Liver (tissue), 9 donors: Measurements from ENCODE around the gene TIGD7. TPM values are rescaled to one million over a fixed set of nuclear protein-coding genes. Genes with fewer than 3 reads are reported as not detected.

Source experiments
- DNase-seq: peaks from one replicate; pipeline ENCODE4 v3.0.0-alpha.2; 2017; ENCODE audit warnings: low spot score
- H3K27ac ChIP-seq, 2 donors: one replicate each; pipeline ENCODE4 v1.7.0; 2013; ENCODE audit warnings: inconsistent platforms in 2 of 2, low read length in 2 of 2, control low read depth in 1 of 2, low read depth in 1 of 2, mild to moderate bottlenecking in 1 of 2
- H3K27me3 ChIP-seq, 4 donors: one replicate each; pipeline versions ENCODE4 v1.6.1 to v1.7.0; 2013; ENCODE audit warnings: low read length in 3 of 4, inconsistent platforms in 1 of 4, mild to moderate bottlenecking in 1 of 4, moderate library complexity in 1 of 4; ENCODE audit not compliant: control insufficient read depth in 4 of 4, insufficient read depth in 4 of 4
- H3K36me3 ChIP-seq, 4 donors: one replicate each; pipeline versions ENCODE4 v1.6.1 to v1.7.0; 2013; ENCODE audit warnings: low read length in 3 of 4, mild to moderate bottlenecking in 3 of 4, low read depth in 1 of 4, moderate library complexity in 1 of 4; ENCODE audit not compliant: control insufficient read depth in 4 of 4, insufficient read depth in 3 of 4
- H3K4me1 ChIP-seq, 4 donors: one replicate each; pipeline versions ENCODE4 v1.6.1 to v1.7.0; 2013; ENCODE audit warnings: low read length in 3 of 4, mild to moderate bottlenecking in 3 of 4, moderate library complexity in 1 of 4; ENCODE audit not compliant: control insufficient read depth in 4 of 4, insufficient read depth in 4 of 4
- H3K4me3 ChIP-seq, 3 donors: one replicate each; pipeline versions ENCODE4 v1.6.1 to v1.7.0; 2013; ENCODE audit warnings: low read length in 3 of 3, control low read depth in 1 of 3, low read depth in 1 of 3, mild to moderate bottlenecking in 1 of 3
- H3K9ac ChIP-seq, 2 donors: one replicate each; pipeline ENCODE4 v1.7.0; 2013; ENCODE audit warnings: low read length in 2 of 2, mild to moderate bottlenecking in 2 of 2, moderate library complexity in 2 of 2, control low read depth in 1 of 2, low read depth in 1 of 2
- H3K9me3 ChIP-seq, 4 donors: one replicate each; pipeline versions ENCODE4 v1.6.1 to v1.7.0; 2013; ENCODE audit warnings: low read length in 3 of 4; ENCODE audit not compliant: control insufficient read depth in 4 of 4
- EGR1 ChIP-seq, 2 donors: IDR thresholded peaks; 2 replicates each; pipeline ENCODE4 v1.6.1; 2016 to 2018; ENCODE audit warnings: antibody characterized with exemption in 2 of 2, low read depth in 2 of 2
- FOXA1 ChIP-seq: IDR thresholded peaks from 2 replicates; pipeline ENCODE4 v1.6.1; 2016; ENCODE audit warnings: antibody characterized with exemption
- FOXA2 ChIP-seq: IDR thresholded peaks from 2 replicates; pipeline ENCODE4 v1.6.1; 2016; ENCODE audit warnings: antibody characterized with exemption
- GABPA ChIP-seq, 2 donors: IDR thresholded peaks in 1 of 2; conservative IDR thresholded peaks in 1 of 2; 2 replicates each; pipeline ENCODE4 v1.6.1; 2016; ENCODE audit warnings: antibody characterized with exemption in 2 of 2, mild to moderate bottlenecking in 1 of 2, moderate library complexity in 1 of 2
- HNF4A ChIP-seq, 2 donors: conservative IDR thresholded peaks; 2 replicates each; pipeline ENCODE4 v1.6.1; 2016; ENCODE audit warnings: antibody characterized with exemption in 2 of 2, mild to moderate bottlenecking in 2 of 2
- HNF4G ChIP-seq: IDR thresholded peaks from 2 replicates; pipeline ENCODE4 v1.6.1; 2016; ENCODE audit warnings: antibody characterized with exemption
- JUND ChIP-seq, 2 donors: IDR thresholded peaks; 2 replicates each; pipeline ENCODE4 v1.6.1; 2016; ENCODE audit warnings: antibody characterized with exemption in 2 of 2
- NR2F2 ChIP-seq: IDR thresholded peaks from 2 replicates; pipeline ENCODE4 v1.6.1; 2016; ENCODE audit warnings: antibody characterized with exemption
- RAD21 ChIP-seq, 2 donors: IDR thresholded peaks; 2 replicates each; pipeline ENCODE4 v1.6.1; 2016; ENCODE audit warnings: antibody characterized with exemption in 2 of 2, mild to moderate bottlenecking in 2 of 2
- RXRA ChIP-seq, 2 donors: IDR thresholded peaks; 2 replicates each; pipeline ENCODE4 v1.6.1; 2017 to 2018; ENCODE audit warnings: antibody characterized with exemption in 2 of 2, mild to moderate bottlenecking in 1 of 2
- SP1 ChIP-seq: IDR thresholded peaks from 2 replicates; pipeline ENCODE4 v1.6.1; 2018; ENCODE audit warnings: antibody characterized with exemption, mild to moderate bottlenecking
- TAF1 ChIP-seq: conservative IDR thresholded peaks from 2 replicates; pipeline ENCODE4 v1.6.1; 2016; ENCODE audit warnings: antibody characterized with exemption, mild to moderate bottlenecking
- YY1 ChIP-seq: IDR thresholded peaks from 2 replicates; pipeline ENCODE4 v1.6.1; 2016; ENCODE audit warnings: antibody characterized with exemption, mild to moderate bottlenecking
- WGBS: extraction: QIAGEN DNeasy Blood & Tissue Kit; methylation state at CpG from one replicate; pipeline ENCODE4 v1.1.7; 2013; 5-methylcytosine and 5-hydroxymethylcytosine counted together
- polyA plus RNA-seq, 2 donors: library from polyadenylated mRNA; stranded (reverse) in 1 of 2; unstranded in 1 of 2; fragments of 200-250 nt in 1 of 2; fragments of >200 nt in 1 of 2; fragmentation: Nextera tagmentation in 1 of 2; extraction: Ambion mirVana in 1 of 2; gene quantifications; one replicate each; pipeline versions ENCODE4 v1.2.1 to v1.2.3, GENCODE V29; 2013 to 2015
- total RNA-seq, 2 donors: library from RNA; depleted of rRNA; stranded (reverse); fragments of >200 nt; gene quantifications; one replicate each; pipeline ENCODE4 v1.2.3, GENCODE V29; 2014
- TF ChIP-seq, protein P1 (sequence below): IDR thresholded peaks from 2 replicates; pipeline ENCODE4 v1.6.1; 2016; ENCODE audit warnings: antibody characterized with exemption
- TF ChIP-seq, protein P2 (sequence below): fragments of 150-350 bp; IDR thresholded peaks from 2 replicates; pipeline ENCODE4 v1.5.1; 2017; ENCODE audit warnings: improper control_type of control experiment, low read depth, low read length; ENCODE audit not compliant: missing input control
- TF ChIP-seq, protein P3 (sequence below): IDR thresholded peaks from 2 replicates; pipeline ENCODE4 v1.6.1; 2016; ENCODE audit warnings: antibody characterized with exemption, mild to moderate bottlenecking
- TF ChIP-seq, protein P4 (sequence below): IDR thresholded peaks from 2 replicates; pipeline ENCODE4 v1.6.1; 2016; ENCODE audit warnings: antibody characterized with exemption
- TF ChIP-seq, protein P5 (sequence below): IDR thresholded peaks from 2 replicates; pipeline ENCODE4 v1.6.1; 2016; ENCODE audit warnings: antibody characterized with exemption
- donor health status: healthy.
- donor health status: healthy.
- donor health status: healthy.
- donor health status: healthy.
- donor health status: healthy.

The TIGD7 gene
- total and polyA plus RNA-seq, 4 donors, result 0.58 to 2.6 (median 1.3) TPM

DNA sequence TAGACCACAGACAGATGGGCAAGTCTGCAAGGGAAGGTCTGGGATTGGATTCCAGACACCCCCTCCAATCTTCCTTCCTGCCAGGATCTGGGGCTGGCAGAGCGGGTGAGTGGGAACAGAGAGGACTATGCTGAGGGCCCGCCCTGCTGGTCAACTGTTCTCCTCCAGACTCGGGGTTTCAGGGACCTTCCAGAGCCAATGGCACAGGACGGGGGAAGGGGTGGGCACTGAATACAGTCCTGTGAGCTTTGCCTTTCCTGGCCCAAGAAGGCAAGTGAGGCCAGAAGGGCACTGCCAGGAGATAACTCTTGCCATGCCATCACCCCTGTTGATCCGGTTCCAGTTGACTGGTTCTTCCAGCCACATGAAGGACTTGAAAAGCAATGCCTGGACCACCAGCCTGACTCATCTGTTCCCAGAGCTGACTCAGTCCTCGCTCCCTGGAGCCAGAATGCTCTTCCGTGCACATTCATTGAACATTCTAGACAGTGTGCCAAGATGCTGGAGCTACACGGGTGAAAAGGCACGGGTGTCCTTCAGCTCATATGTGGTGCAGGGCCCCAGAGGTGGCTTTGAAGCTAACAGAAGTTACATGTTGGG, 48.3 kb downstream of the TIGD7 start:
- WGBS, result 77% methylated on average over 9 of the region's 9 CpGs
- no peaks in the 10 kb centered on the region for H3K36me3 ChIP-seq
- H3K27me3 ChIP-seq, result no peaks in the 10 kb centered on the region
- H3K4me3 ChIP-seq, result no peak overlapping the region
- peaks cover 0 to 2% (median 1%) of the 10 kb centered on the region in 4 donors for H3K4me1 ChIP-seq
- TF ChIP-seq JUND (IDR thresholded peaks at IDR 0.05) (no peak), SP1 (no peak)
- H3K9ac ChIP-seq, result no peak overlapping the region
- H3K27ac ChIP-seq, result peak overlapping the region in 1 of 2 donors; percentile 30
- H3K9me3 ChIP-seq, result peaks cover 0 to 2% (median 0%) of the 10 kb centered on the region in 4 donors
- DNase-seq, result no peak

DNA sequence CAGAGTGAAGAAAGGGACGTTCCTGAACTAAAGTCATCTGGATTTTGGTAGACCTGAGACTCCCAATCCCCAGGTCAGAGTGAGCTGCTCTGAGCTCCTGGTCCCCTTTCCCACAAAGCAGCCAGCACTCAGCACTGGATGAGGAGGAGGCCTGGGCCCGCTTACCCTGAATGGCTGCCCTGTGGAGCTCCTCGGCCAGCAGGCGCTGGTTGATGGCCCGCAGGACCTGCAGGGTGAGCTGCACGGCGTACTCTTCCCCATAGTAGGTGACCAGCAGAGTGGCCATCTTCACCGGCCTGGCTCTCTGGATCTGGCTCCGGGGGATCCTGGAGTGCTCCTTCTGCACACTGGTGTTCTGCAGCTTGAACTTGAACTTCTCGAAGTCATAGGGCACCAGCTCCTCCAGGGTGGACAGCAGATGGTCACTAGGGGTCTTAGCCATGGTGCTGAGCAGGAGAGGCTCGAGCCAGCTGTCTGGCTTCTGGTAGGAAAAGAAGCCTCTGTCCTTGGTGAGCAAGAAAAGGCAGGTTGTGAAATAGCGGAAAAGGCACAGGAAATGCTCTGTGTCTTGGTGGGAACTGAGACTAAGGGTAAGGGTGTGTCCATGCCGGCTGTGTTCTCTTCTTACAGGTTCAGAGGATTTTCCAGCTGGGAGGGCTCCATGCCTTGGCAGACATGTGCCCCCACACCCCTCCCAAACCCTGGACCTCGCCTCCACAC, 48.9 kb downstream of the TIGD7 start, which contains the start of gene MEFV:
TSS of gene MEFV (minus strand) at position 488 of the 720 bp plus-strand sequence. CDS start at position 442, 46 bp downstream.
- no peaks in the 10 kb centered on the region for H3K36me3 ChIP-seq
- H3K4me1 ChIP-seq, result peaks cover 0 to 2% (median 1%) of the 10 kb centered on the region in 4 donors
- TF ChIP-seq FOXA2 (no peak), HNF4A (conservative IDR thresholded peaks at IDR 0.05) (no peak), JUND (IDR thresholded peaks at IDR 0.05) (no peak), GABPA (IDR thresholded peaks at IDR 0.05 in 1 of 2, conservative IDR thresholded peaks at IDR 0.05 in 1 of 2) (no peak), YY1 (no peak), HNF4G (no peak), RAD21 (IDR thresholded peaks at IDR 0.05) (no peak), RXRA (IDR thresholded peaks at IDR 0.05) (no peak), FOXA1 (no peak), TAF1 (no peak), NR2F2 (no peak), EGR1 (IDR thresholded peaks at IDR 0.05; ENCODE audit: low read depth in 2 of 2) (no peak), SP1 (no peak)
- TF ChIP-seq, protein P1, sequence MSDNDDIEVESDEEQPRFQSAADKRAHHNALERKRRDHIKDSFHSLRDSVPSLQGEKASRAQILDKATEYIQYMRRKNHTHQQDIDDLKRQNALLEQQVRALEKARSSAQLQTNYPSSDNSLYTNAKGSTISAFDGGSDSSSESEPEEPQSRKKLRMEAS, result no peak
- TF ChIP-seq, protein P2, sequence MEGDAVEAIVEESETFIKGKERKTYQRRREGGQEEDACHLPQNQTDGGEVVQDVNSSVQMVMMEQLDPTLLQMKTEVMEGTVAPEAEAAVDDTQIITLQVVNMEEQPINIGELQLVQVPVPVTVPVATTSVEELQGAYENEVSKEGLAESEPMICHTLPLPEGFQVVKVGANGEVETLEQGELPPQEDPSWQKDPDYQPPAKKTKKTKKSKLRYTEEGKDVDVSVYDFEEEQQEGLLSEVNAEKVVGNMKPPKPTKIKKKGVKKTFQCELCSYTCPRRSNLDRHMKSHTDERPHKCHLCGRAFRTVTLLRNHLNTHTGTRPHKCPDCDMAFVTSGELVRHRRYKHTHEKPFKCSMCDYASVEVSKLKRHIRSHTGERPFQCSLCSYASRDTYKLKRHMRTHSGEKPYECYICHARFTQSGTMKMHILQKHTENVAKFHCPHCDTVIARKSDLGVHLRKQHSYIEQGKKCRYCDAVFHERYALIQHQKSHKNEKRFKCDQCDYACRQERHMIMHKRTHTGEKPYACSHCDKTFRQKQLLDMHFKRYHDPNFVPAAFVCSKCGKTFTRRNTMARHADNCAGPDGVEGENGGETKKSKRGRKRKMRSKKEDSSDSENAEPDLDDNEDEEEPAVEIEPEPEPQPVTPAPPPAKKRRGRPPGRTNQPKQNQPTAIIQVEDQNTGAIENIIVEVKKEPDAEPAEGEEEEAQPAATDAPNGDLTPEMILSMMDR, result no peak
- TF ChIP-seq, protein P3, sequence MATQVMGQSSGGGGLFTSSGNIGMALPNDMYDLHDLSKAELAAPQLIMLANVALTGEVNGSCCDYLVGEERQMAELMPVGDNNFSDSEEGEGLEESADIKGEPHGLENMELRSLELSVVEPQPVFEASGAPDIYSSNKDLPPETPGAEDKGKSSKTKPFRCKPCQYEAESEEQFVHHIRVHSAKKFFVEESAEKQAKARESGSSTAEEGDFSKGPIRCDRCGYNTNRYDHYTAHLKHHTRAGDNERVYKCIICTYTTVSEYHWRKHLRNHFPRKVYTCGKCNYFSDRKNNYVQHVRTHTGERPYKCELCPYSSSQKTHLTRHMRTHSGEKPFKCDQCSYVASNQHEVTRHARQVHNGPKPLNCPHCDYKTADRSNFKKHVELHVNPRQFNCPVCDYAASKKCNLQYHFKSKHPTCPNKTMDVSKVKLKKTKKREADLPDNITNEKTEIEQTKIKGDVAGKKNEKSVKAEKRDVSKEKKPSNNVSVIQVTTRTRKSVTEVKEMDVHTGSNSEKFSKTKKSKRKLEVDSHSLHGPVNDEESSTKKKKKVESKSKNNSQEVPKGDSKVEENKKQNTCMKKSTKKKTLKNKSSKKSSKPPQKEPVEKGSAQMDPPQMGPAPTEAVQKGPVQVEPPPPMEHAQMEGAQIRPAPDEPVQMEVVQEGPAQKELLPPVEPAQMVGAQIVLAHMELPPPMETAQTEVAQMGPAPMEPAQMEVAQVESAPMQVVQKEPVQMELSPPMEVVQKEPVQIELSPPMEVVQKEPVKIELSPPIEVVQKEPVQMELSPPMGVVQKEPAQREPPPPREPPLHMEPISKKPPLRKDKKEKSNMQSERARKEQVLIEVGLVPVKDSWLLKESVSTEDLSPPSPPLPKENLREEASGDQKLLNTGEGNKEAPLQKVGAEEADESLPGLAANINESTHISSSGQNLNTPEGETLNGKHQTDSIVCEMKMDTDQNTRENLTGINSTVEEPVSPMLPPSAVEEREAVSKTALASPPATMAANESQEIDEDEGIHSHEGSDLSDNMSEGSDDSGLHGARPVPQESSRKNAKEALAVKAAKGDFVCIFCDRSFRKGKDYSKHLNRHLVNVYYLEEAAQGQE, result no peak
- TF ChIP-seq, protein P4, sequence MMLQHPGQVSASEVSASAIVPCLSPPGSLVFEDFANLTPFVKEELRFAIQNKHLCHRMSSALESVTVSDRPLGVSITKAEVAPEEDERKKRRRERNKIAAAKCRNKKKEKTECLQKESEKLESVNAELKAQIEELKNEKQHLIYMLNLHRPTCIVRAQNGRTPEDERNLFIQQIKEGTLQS, result no peak
- TF ChIP-seq, protein P5, sequence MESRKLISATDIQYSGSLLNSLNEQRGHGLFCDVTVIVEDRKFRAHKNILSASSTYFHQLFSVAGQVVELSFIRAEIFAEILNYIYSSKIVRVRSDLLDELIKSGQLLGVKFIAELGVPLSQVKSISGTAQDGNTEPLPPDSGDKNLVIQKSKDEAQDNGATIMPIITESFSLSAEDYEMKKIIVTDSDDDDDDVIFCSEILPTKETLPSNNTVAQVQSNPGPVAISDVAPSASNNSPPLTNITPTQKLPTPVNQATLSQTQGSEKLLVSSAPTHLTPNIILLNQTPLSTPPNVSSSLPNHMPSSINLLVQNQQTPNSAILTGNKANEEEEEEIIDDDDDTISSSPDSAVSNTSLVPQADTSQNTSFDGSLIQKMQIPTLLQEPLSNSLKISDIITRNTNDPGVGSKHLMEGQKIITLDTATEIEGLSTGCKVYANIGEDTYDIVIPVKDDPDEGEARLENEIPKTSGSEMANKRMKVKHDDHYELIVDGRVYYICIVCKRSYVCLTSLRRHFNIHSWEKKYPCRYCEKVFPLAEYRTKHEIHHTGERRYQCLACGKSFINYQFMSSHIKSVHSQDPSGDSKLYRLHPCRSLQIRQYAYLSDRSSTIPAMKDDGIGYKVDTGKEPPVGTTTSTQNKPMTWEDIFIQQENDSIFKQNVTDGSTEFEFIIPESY, result no peak
- no peaks in the 10 kb centered on the region for H3K27me3 ChIP-seq
- H3K9me3 ChIP-seq, result peaks cover 0 to 2% (median 0%) of the 10 kb centered on the region in 4 donors
- peak within 1 kb of the TSS in 1 of 2 donors; percentile 7 for H3K9ac ChIP-seq
- peak within 1 kb of the TSS in 2 of 3 donors; percentile 2 to 30 for H3K4me3 ChIP-seq
- peak within 1 kb of the TSS in 1 of 2 donors; percentile 30 for H3K27ac ChIP-seq
- 76% methylated on average over 14 of the region's 14 CpGs for WGBS
- no peak for DNase-seq
